IMR-90 (cell line): ENCODE data around the gene CD8A. TPM values are rescaled to one million over a fixed set of nuclear protein-coding genes. Genes with fewer than 3 reads are reported as not detected.

Experiments used
- ATAC-seq: fragments of 200-7000 bp; cut with Tn5 transposase; 2 replicates; pipeline ENCODE4 v1.9.1; 2020; ENCODE audit warnings: low read depth, mild to moderate bottlenecking, moderate library complexity
- BruUV-seq: library from RNA; stranded (reverse); fragments of 400-500 nt; replicated peaks from 2 replicates; lab custom pipeline; 2021; lab: Mats Ljungman, UMichigan
- CTCF ChIA-PET: fragments of 300-600 bp; formaldehyde crosslinking; extraction: SDS; loops from one replicate; lab custom pipeline; 2021; ENCODE audit warnings: antibody characterized with exemption; lab: Yijun Ruan, JAX
- POLR2A ChIA-PET: fragments of 300-600 bp; sonication (Branson Sonifier 250); formaldehyde crosslinking; loops from one replicate; lab custom pipeline; 2022; ENCODE audit warnings: antibody characterized with exemption; ENCODE audit not compliant: unreplicated experiment; lab: Charles Lee
- DNase-seq: peaks from one replicate; pipeline ENCODE4 v3.0.0; 2013
- H2AFZ ChIP-seq: replicated peaks from 2 replicates; pipeline ENCODE3; 2013; ENCODE audit warnings: low read length, mild to moderate bottlenecking; ENCODE audit not compliant: poor library complexity
- H2AK5ac ChIP-seq: 2 replicates; pipeline ENCODE4 v1.6.1; 2013; ENCODE audit warnings: low read depth, low read length, inconsistent platforms
- H2AK9ac ChIP-seq: replicated peaks from 2 replicates; pipeline ENCODE3; 2013; ENCODE audit warnings: mild to moderate bottlenecking, low read depth, low read length, moderate library complexity; ENCODE audit not compliant: poor library complexity
- H2BK120ac ChIP-seq: 2 replicates; pipeline ENCODE4 v1.6.1; 2013; ENCODE audit warnings: low read depth, low read length, inconsistent platforms
- H2BK15ac ChIP-seq: 3 replicates; pipeline ENCODE4 v1.6.1; 2013; ENCODE audit warnings: low read depth, low read length, inconsistent platforms
- H2BK20ac ChIP-seq: 2 replicates; pipeline ENCODE4 v1.6.1; 2013; ENCODE audit warnings: low read depth, mild to moderate bottlenecking, inconsistent platforms, low read length, moderate library complexity
- H2BK5ac ChIP-seq: 2 replicates; pipeline ENCODE4 v1.6.1; 2013; ENCODE audit warnings: mild to moderate bottlenecking, low read depth, low read length, inconsistent platforms; ENCODE audit not compliant: poor library complexity, severe bottlenecking
- H3K14ac ChIP-seq: replicated peaks from 2 replicates; pipeline ENCODE4 v1.6.1; 2013; ENCODE audit warnings: low read depth, low read length, inconsistent platforms
- H3K18ac ChIP-seq: 2 replicates; pipeline ENCODE4 v1.6.1; 2013; ENCODE audit warnings: low read depth, low read length, control low read depth
- H3K23ac ChIP-seq: 2 replicates; pipeline ENCODE4 v1.6.1; 2013; ENCODE audit warnings: low read depth, low read length, inconsistent platforms
- H3K27ac ChIP-seq: 2 replicates; pipeline ENCODE4 v1.5.1; 2013; ENCODE audit warnings: mild to moderate bottlenecking, control low read depth, low read length; ENCODE audit not compliant: insufficient read depth
- H3K27me3 ChIP-seq: 2 replicates; pipeline ENCODE4 v1.6.1; 2013; ENCODE audit warnings: low read length; ENCODE audit not compliant: control insufficient read depth, insufficient read depth
- H3K36me3 ChIP-seq: 2 replicates; pipeline ENCODE4 v1.6.1; 2013; ENCODE audit warnings: low read length, mixed read lengths; ENCODE audit not compliant: control insufficient read depth, insufficient read depth
- H3K4ac ChIP-seq: 2 replicates; pipeline ENCODE4 v1.6.1; 2013; ENCODE audit warnings: low read depth, low read length, inconsistent platforms
- H3K4me1 ChIP-seq: 2 replicates; pipeline ENCODE4 v1.6.1; 2013; ENCODE audit warnings: low read length, mixed read lengths; ENCODE audit not compliant: control insufficient read depth, insufficient read depth
- H3K4me2 ChIP-seq: 2 replicates; pipeline ENCODE4 v1.6.1; 2013; ENCODE audit warnings: low read depth, mild to moderate bottlenecking, control low read depth, low read length, moderate library complexity
- H3K4me3 ChIP-seq: 2 replicates; pipeline ENCODE4 v1.5.1; 2013; ENCODE audit warnings: low read depth, mild to moderate bottlenecking, control low read depth, low read length, moderate library complexity; ENCODE audit not compliant: insufficient read depth
- H3K56ac ChIP-seq: 2 replicates; pipeline ENCODE4 v1.6.1; 2013; ENCODE audit warnings: low read length, inconsistent platforms; ENCODE audit not compliant: insufficient read depth; ENCODE audit errors: extremely low read depth
- H3K79me1 ChIP-seq, 2 experiments: 2 replicates each; pipeline ENCODE4 v1.6.1; 2013; ENCODE audit warnings: low read length in 2 of 2, inconsistent platforms in 1 of 2, low read depth in 1 of 2
- H3K9ac ChIP-seq: 2 replicates; pipeline ENCODE4 v1.6.1; 2013; ENCODE audit warnings: low read depth, low read length, control low read depth
- H3K9me1 ChIP-seq: 2 replicates; pipeline ENCODE4 v1.6.1; 2013; ENCODE audit warnings: low read length, inconsistent platforms; ENCODE audit not compliant: insufficient read depth
- H3K9me3 ChIP-seq: 2 replicates; pipeline ENCODE4 v1.6.1; 2013; ENCODE audit warnings: low read length; ENCODE audit not compliant: control insufficient read depth, insufficient read depth
- H4K20me1 ChIP-seq: 2 replicates; pipeline ENCODE4 v1.6.1; 2013; ENCODE audit warnings: low read length, inconsistent platforms; ENCODE audit not compliant: insufficient read depth
- H4K5ac ChIP-seq: 2 replicates; pipeline ENCODE4 v1.6.1; 2013; ENCODE audit warnings: mild to moderate bottlenecking, low read depth, low read length, control low read depth
- H4K8ac ChIP-seq, 2 experiments: 2 replicates each; pipeline ENCODE4 v1.6.1; 2013; ENCODE audit warnings: low read depth in 2 of 2, low read length in 2 of 2, control low read depth in 1 of 2, inconsistent platforms in 1 of 2
- H4K91ac ChIP-seq: 2 replicates; pipeline ENCODE4 v1.6.1; 2013; ENCODE audit warnings: low read depth, low read length, inconsistent platforms; ENCODE audit not compliant: insufficient read depth
- CEBPB ChIP-seq: IDR thresholded peaks from 2 replicates; pipeline ENCODE4 v1.6.1; 2012; ENCODE audit warnings: low read depth, low read length, improper control_type of control experiment
- CHD1 ChIP-seq: IDR thresholded peaks from 2 replicates; pipeline ENCODE4 v1.6.1; 2012; ENCODE audit warnings: low read depth, low read length, improper control_type of control experiment
- MAFK ChIP-seq: IDR thresholded peaks from 2 replicates; pipeline ENCODE4 v1.6.1; 2012; ENCODE audit warnings: low read depth, low read length, improper control_type of control experiment
- MAZ ChIP-seq: IDR thresholded peaks from 2 replicates; pipeline ENCODE4 v1.6.1; 2012; ENCODE audit warnings: low read depth, mild to moderate bottlenecking, low read length, improper control_type of control experiment, moderate library complexity, borderline replicate concordance
- MXI1 ChIP-seq: IDR thresholded peaks from 2 replicates; pipeline ENCODE4 v1.6.1; 2012; ENCODE audit warnings: low read depth, mild to moderate bottlenecking, low read length, moderate library complexity, borderline replicate concordance
- POLR2A ChIP-seq: IDR thresholded peaks from 2 replicates; pipeline ENCODE4 v1.6.1; 2012; ENCODE audit warnings: mild to moderate bottlenecking, low read depth, low read length
- RAD21 ChIP-seq: IDR thresholded peaks from 2 replicates; pipeline ENCODE4 v1.6.1; 2012; ENCODE audit warnings: low read length, improper control_type of control experiment
- RCOR1 ChIP-seq: IDR thresholded peaks from 2 replicates; pipeline ENCODE4 v1.6.1; 2012; ENCODE audit warnings: mild to moderate bottlenecking, low read length, improper control_type of control experiment; ENCODE audit not compliant: insufficient replicate concordance
- WGBS, 2 experiments: methylation state at CpG; one replicate each; pipeline versions ENCODE4 v1.1.5 to v1.1.7; 2013; ENCODE audit warnings: missing lambda C conversion rate in 2 of 2; ENCODE audit not compliant: insufficient read length in 1 of 2; ENCODE audit errors: extremely low coverage in 2 of 2; 5-methylcytosine and 5-hydroxymethylcytosine counted together
- dilution Hi-C: fragments of 300-500 bp; cut with HindIII; formaldehyde crosslinking; loops from one replicate; pipeline ENCODE4 v1.14.3; 2018; ENCODE audit warnings: low sequenced_read_pairs; ENCODE audit not compliant: unreplicated experiment
- in situ Hi-C: fragments of 300-500 bp; cut with MboI; formaldehyde crosslinking; loops from 3 replicates; pipeline ENCODE4 v1.14.3; 2019; ENCODE audit warnings: low sequenced_read_pairs, inconsistent platforms, mixed read lengths
- intact Hi-C: fragments of 100-400 bp; cut with micrococcal nuclease; formaldehyde crosslinking; loops from 2 replicates; pipeline ENCODE4 v1.10.0; 2022
- polyA plus RNA-seq, 3 experiments: library from polyadenylated mRNA; depleted of rRNA; stranded (reverse); fragments of >200 nt; gene quantifications; 2 replicates each; pipeline ENCODE4 v1.2.3, GENCODE V29; 2012; ENCODE audit warnings: low replicate concordance in 1 of 3
- total RNA-seq: library from RNA; depleted of rRNA; stranded (reverse); fragments of >200 nt; gene quantifications from 2 replicates; pipeline ENCODE4 v1.2.3, GENCODE V29; 2012

Gene CD8A
- total and polyA plus RNA-seq, 2 of the 4 experiments (the other 2 are of a cell fraction): not detected

DNA sequence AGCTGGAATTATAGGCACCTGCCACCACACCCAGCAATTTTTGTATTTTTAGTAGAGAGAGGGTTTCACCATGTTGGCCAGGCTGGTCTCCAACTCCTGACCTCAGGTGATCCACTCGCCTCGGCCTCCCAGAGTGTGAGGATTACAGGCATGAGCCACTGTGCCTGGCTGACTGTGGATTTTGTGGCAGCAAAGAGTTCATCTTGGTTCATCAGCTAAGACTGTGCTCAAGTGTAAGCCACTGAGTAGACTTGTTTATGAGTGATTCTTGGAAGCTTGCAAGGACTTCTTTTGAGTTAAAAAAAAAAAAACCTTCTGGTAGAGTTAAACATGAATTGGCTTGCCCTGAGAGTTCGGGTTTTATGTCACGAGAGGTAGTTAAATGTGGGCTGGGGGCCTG is 36.2 kb upstream of the CD8A start:
- intact Hi-C loops: no loop called here
- no peak overlapping the region for H3K56ac ChIP-seq
- H3K4me1 ChIP-seq: no peaks in the 10 kb centered on the region
- H4K91ac ChIP-seq: no peak overlapping the region
- H3K36me3 ChIP-seq: no peaks in the 10 kb centered on the region
- H3K14ac ChIP-seq: no peak overlapping the region
- no peak overlapping the region for H3K4ac ChIP-seq
- TF ChIP-seq CEBPB (no peak), RAD21 (no peak), MAFK (no peak), MAZ (no peak), POLR2A (no peak), MXI1 (no peak), CHD1 (no peak), RCOR1 (no peak)
- no TSS peak for BruUV-seq
- no peak overlapping the region for H3K4me2 ChIP-seq
- no peak overlapping the region for H3K4me3 ChIP-seq
- H2BK20ac ChIP-seq: no peak overlapping the region
- peaks cover 21% of the 10 kb centered on the region for H3K27me3 ChIP-seq
- no peak overlapping the region for H3K23ac ChIP-seq
- peaks cover 2% of the 10 kb centered on the region; the same call in 1 of the 2 replicates for H3K9me3 ChIP-seq
- H2BK15ac ChIP-seq: no peak overlapping the region
- H3K79me1 ChIP-seq: no peaks in the 10 kb centered on the region
- in situ Hi-C loops: no loop called here
- no peak overlapping the region for H2BK5ac ChIP-seq
- no peak overlapping the region for H3K18ac ChIP-seq
- H4K20me1 ChIP-seq: no peaks in the 10 kb centered on the region
- H2AFZ ChIP-seq: no peak overlapping the region
- no peaks in the 10 kb centered on the region for H3K9me1 ChIP-seq
- no peak overlapping the region for H4K5ac ChIP-seq
- ChIA-PET POLR2A (no interaction called here), CTCF (no interaction called here)
- H2AK9ac ChIP-seq: no peak overlapping the region
- dilution Hi-C loops: no loop called here
- no peak overlapping the region for H4K8ac ChIP-seq
- H2AK5ac ChIP-seq: no peak overlapping the region
- no peak overlapping the region for H3K9ac ChIP-seq
- ATAC-seq (no peak), DNase-seq (no peak)
- WGBS, 2 experiments: 62% methylated on average over 2 of the region's 4 CpGs; no CpG with 5 or more reads in 1 of the 2 experiments
- H2BK120ac ChIP-seq: no peak overlapping the region
- H3K27ac ChIP-seq: no peak overlapping the region
